Measurements from ENCODE around the gene TOMM6.

- TF ChIP-seq CTCF (IDR thresholded peaks at IDR 0.05; ENCODE audit: low read depth, low read length) (peak; percentile 55), EZH2phosphoT487 (IDR thresholded peaks at IDR 0.05; ENCODE audit: low read depth) (no peak)
These were observed 13.9 kb downstream of the TOMM6 start for GRCh38 chr6:41801380-41801779.
